ENCODE data around the gene OSBPL2. TPM values are rescaled to one million over a fixed set of nuclear protein-coding genes. Genes with fewer than 3 reads are reported as not detected.

The OSBPL2 gene
- total RNA-seq, 3 donors from 2014 or later (not counting 1 experiment from before 2014, with no cell fraction given), result 77.9 to 112 (median 104) TPM

DNA sequence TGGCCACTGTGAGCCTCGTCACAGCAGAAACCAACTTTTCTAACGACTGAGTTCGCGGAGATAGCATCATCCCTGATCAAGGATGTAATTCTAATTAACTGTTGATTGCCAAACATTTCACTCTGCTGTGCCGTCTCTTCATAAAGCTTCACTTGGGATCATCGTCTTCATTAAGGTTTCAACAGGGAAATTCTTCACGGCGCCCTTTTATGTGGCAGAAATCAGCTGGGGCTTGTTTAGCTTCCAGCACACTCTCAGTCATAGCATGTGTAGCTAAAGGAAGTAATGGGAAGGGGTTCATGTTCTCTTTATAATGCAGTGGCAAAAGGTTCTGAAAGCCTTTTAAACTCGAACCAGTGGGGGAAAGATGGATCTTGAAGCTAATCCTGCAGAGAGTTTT, 55.6 kb downstream of the OSBPL2 start:
- no peaks in the 10 kb centered on the region for H3K9me3 ChIP-seq (ENCODE audit: control insufficient read depth, insufficient read depth, low read length)
- no peak for DNase-seq
- 96% methylated on average over 9 of the region's 9 CpGs for WGBS (ENCODE audit: insufficient coverage)
- Mint-ChIP-seq H3K9me3 (no peaks in the 10 kb centered on the region), H3K4me3 (peak overlapping the region; percentile 42), H3K27ac (peak overlapping the region; percentile 88), H3K4me1 (peaks cover 27 to 32% of the 10 kb centered on the region in 2 donors), H3K27me3 (ENCODE audit: low read depth in 2 of 2) (no peaks in the 10 kb centered on the region), H3K36me3 (no peaks in the 10 kb centered on the region)
- no peak for ATAC-seq
- H3K4me3 ChIP-seq (ENCODE audit: low read length), result no peak overlapping the region
- intact Hi-C loops (cut with micrococcal nuclease), result no loop called here
- no peak for TF ChIP-seq CTCF (IDR thresholded peaks at IDR 0.05)
- peak overlapping the region; percentile 56 for H3K27ac ChIP-seq (ENCODE audit: low read length)
- H3K36me3 ChIP-seq (ENCODE audit: control insufficient read depth, insufficient read depth, low read length), result peaks cover 38% of the 10 kb centered on the region
- H3K27me3 ChIP-seq (ENCODE audit: control insufficient read depth, insufficient read depth, low read length), result no peaks in the 10 kb centered on the region
- H3K4me1 ChIP-seq (ENCODE audit: control insufficient read depth, insufficient read depth, low read length), result peaks cover 29% of the 10 kb centered on the region

DNA sequence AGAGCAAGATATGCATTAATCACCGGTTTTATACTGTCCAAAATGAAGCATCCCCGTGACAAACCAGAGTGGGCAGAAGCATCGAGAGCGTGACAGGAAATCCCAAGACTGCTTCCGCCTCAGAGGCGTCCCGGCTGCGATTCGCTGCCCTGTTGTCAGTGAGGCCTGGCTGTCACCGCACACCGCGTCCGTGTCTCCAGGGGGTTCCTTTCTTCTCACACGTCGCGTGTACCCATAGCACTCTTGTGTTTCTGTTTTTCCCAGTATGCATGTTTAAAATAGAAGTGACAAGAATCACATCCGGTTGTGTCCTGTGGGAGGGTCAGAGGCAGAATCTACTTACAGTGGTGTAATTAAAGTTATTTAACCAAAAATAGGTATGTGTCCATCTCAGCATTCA, 56.2 kb downstream of the OSBPL2 start:
- no peak for TF ChIP-seq CTCF (IDR thresholded peaks at IDR 0.05)
- no peaks in the 10 kb centered on the region for H3K9me3 Mint-ChIP-seq
- DNase-seq, result no peak
- H3K9me3 ChIP-seq (ENCODE audit: control insufficient read depth, insufficient read depth, low read length), result no peaks in the 10 kb centered on the region
- no peak overlapping the region for H3K4me3 ChIP-seq (ENCODE audit: low read length)
- peaks cover 34% of the 10 kb centered on the region for H3K36me3 ChIP-seq (ENCODE audit: control insufficient read depth, insufficient read depth, low read length)
- WGBS (ENCODE audit: insufficient coverage), result 87% methylated on average over 16 of the region's 17 CpGs
- peaks cover 27 to 31% of the 10 kb centered on the region in 2 donors for H3K4me1 Mint-ChIP-seq
- H3K27ac Mint-ChIP-seq, result peak overlapping the region; percentile 88
- peaks cover 29% of the 10 kb centered on the region for H3K4me1 ChIP-seq (ENCODE audit: control insufficient read depth, insufficient read depth, low read length)
- intact Hi-C loops (cut with micrococcal nuclease), result no loop called here
- no peak overlapping the region for H3K27ac ChIP-seq (ENCODE audit: low read length)
- no peaks in the 10 kb centered on the region for H3K36me3 Mint-ChIP-seq
- H3K27me3 Mint-ChIP-seq (ENCODE audit: low read depth in 2 of 2), result no peaks in the 10 kb centered on the region
- no peaks in the 10 kb centered on the region for H3K27me3 ChIP-seq (ENCODE audit: control insufficient read depth, insufficient read depth, low read length)
- no peak overlapping the region for H3K4me3 Mint-ChIP-seq
- peak in 2 of 3 donors; percentile 45 to 49 for ATAC-seq

GRCh38 chr20:62296724-62297448, 58.6 kb downstream of the OSBPL2 start:
- Mint-ChIP-seq H3K27me3 (ENCODE audit: low read depth in 2 of 2) (no peaks in the 10 kb centered on the region), H3K9me3 (no peaks in the 10 kb centered on the region), H3K4me1 (peaks cover 24 to 30% of the 10 kb centered on the region in 2 donors), H3K36me3 (no peaks in the 10 kb centered on the region), H3K4me3 (no peak overlapping the region), H3K27ac (no peak overlapping the region)
- Histone ChIP-seq H3K4me1 (ENCODE audit: control insufficient read depth, insufficient read depth, low read length) (peaks cover 26% of the 10 kb centered on the region), H3K36me3 (ENCODE audit: control insufficient read depth, insufficient read depth, low read length) (peaks cover 32% of the 10 kb centered on the region), H3K9me3 (ENCODE audit: control insufficient read depth, insufficient read depth, low read length) (no peaks in the 10 kb centered on the region), H3K27ac (ENCODE audit: low read length) (no peak overlapping the region), H3K4me3 (ENCODE audit: low read length) (no peak overlapping the region), H3K27me3 (ENCODE audit: control insufficient read depth, insufficient read depth, low read length) (no peaks in the 10 kb centered on the region)
- WGBS (ENCODE audit: insufficient coverage), result 93% methylated on average over 30 of the region's 30 CpGs
- DNase-seq, result no peak
- TF ChIP-seq CTCF (IDR thresholded peaks at IDR 0.05), result no peak
- ATAC-seq, result no peak
- intact Hi-C loops (cut with micrococcal nuclease), result no loop called here
